GM12878 (cell line): ENCODE data around the gene HPGD.

Experiments
- BRCA1 ChIP-seq: IDR thresholded peaks from 2 replicates; pipeline ENCODE4 v1.6.1; 2011; ENCODE audit warnings: low read depth, low read length, improper control_type of control experiment
- KDM1A ChIP-seq: fragments of 200-600 bp; sonication (generic); IDR thresholded peaks from 2 replicates; pipeline ENCODE4 v1.6.1; 2016; ENCODE audit warnings: borderline replicate concordance
- POLR2A ChIP-seq: IDR thresholded peaks from 2 replicates; pipeline ENCODE4 v1.6.1; 2011; ENCODE audit warnings: low read depth, mild to moderate bottlenecking, low read length
- POLR2AphosphoS5 ChIP-seq: IDR thresholded peaks from 2 replicates; pipeline ENCODE4 v1.6.1; 2011; ENCODE audit warnings: mild to moderate bottlenecking, low read length, inconsistent platforms
- SIN3A ChIP-seq: IDR thresholded peaks from 2 replicates; pipeline ENCODE4 v1.6.1; 2012; ENCODE audit warnings: low read depth, low read length, improper control_type of control experiment
- SP1 ChIP-seq: IDR thresholded peaks from one replicate; pipeline ENCODE4 v1.6.1; 2011; ENCODE audit warnings: low read depth, low read length
- TCF12 ChIP-seq: IDR thresholded peaks from 2 replicates; pipeline ENCODE4 v1.6.1; 2011; ENCODE audit warnings: low read depth, mild to moderate bottlenecking, low read length
- ZBTB11 ChIP-seq: fragments of 450-650 bp; formaldehyde crosslinking; IDR thresholded peaks from 2 replicates; pipeline ENCODE4 v1.5.0; 2022; ENCODE audit warnings: mild to moderate bottlenecking, missing genetic modification characterization
- TF ChIP-seq, protein P1 (sequence below), 3 experiments: IDR thresholded peaks in 2 of 3; conservative IDR thresholded peaks in 1 of 3; 2 replicates each; pipeline ENCODE4 v1.5.1; 2011; ENCODE audit warnings: low read depth in 3 of 3, low read length in 3 of 3, mild to moderate bottlenecking in 3 of 3, control low read depth in 2 of 3, moderate library complexity in 2 of 3, inconsistent platforms in 1 of 3, mixed read lengths in 1 of 3; ENCODE audit not compliant: control insufficient read depth in 2 of 3, insufficient read depth in 1 of 3; ENCODE audit errors: extremely low read depth in 1 of 3
- TF ChIP-seq, protein P2 (sequence below): IDR thresholded peaks from 2 replicates; pipeline ENCODE4 v1.6.1; 2012; ENCODE audit warnings: low read length, inconsistent platforms

- no peak for TF ChIP-seq KDM1A
- TF ChIP-seq, protein P1, sequence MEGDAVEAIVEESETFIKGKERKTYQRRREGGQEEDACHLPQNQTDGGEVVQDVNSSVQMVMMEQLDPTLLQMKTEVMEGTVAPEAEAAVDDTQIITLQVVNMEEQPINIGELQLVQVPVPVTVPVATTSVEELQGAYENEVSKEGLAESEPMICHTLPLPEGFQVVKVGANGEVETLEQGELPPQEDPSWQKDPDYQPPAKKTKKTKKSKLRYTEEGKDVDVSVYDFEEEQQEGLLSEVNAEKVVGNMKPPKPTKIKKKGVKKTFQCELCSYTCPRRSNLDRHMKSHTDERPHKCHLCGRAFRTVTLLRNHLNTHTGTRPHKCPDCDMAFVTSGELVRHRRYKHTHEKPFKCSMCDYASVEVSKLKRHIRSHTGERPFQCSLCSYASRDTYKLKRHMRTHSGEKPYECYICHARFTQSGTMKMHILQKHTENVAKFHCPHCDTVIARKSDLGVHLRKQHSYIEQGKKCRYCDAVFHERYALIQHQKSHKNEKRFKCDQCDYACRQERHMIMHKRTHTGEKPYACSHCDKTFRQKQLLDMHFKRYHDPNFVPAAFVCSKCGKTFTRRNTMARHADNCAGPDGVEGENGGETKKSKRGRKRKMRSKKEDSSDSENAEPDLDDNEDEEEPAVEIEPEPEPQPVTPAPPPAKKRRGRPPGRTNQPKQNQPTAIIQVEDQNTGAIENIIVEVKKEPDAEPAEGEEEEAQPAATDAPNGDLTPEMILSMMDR (IDR thresholded peaks at IDR 0.05 in 2 of 3, conservative IDR thresholded peaks at IDR 0.05 in 1 of 3; ENCODE audit: control insufficient read depth in 2 of 3, extremely low read depth in 1 of 3, insufficient read depth in 1 of 3, low read depth in 3 of 3, low read length in 3 of 3) = no peak
- no peak for TF ChIP-seq BRCA1
- no peak for TF ChIP-seq TCF12
- no peak for TF ChIP-seq POLR2A
- TF ChIP-seq ZBTB11 = no peak
- TF ChIP-seq, protein P2, sequence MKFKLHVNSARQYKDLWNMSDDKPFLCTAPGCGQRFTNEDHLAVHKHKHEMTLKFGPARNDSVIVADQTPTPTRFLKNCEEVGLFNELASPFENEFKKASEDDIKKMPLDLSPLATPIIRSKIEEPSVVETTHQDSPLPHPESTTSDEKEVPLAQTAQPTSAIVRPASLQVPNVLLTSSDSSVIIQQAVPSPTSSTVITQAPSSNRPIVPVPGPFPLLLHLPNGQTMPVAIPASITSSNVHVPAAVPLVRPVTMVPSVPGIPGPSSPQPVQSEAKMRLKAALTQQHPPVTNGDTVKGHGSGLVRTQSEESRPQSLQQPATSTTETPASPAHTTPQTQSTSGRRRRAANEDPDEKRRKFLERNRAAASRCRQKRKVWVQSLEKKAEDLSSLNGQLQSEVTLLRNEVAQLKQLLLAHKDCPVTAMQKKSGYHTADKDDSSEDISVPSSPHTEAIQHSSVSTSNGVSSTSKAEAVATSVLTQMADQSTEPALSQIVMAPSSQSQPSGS = no peak
- TF ChIP-seq SP1 = no peak
- no peak for TF ChIP-seq POLR2AphosphoS5
- no peak for TF ChIP-seq SIN3A
Observed at GRCh38 chr4:174503079-174503715, 19.1 kb downstream of the HPGD start.
